Suppressor macrophage (primary cell): ENCODE data around the gene SLC24A3.

Experiments
- DNase-seq, 4 experiments: peaks; one replicate each; pipeline ENCODE4 v3.0.0-alpha.2; 2020 to 2022

Gene SLC24A3

DNA sequence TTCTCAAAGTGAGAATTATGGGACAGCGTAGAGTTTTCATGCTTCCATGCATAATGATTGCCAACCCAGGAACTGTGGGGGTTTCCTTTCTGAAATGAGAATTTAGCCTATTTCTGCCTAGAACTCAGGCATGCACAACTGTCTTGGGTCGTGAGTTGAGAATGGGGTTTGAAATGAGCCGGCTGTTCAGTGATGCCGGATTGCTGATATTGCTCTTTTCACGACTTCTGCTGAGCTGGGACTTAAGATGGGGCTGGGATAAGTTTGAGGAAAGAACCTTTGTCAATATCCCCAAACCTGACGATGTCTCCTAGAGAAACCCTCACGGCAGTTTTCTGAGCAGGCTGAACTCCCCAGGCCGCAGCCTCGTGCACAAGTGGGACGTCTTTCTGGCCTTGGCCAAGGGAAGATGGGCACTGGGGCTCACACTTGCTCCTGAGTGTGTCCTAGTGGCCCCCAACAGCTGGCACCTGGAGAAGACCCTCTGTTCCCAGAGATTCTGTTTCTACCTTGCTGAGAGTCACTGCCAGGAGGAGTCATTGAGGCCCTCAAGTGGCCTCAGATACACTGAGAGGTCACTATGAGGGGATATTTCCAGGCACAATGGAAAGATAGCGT is 511.5 kb downstream of the SLC24A3 start:
- no peak for DNase-seq

DNA sequence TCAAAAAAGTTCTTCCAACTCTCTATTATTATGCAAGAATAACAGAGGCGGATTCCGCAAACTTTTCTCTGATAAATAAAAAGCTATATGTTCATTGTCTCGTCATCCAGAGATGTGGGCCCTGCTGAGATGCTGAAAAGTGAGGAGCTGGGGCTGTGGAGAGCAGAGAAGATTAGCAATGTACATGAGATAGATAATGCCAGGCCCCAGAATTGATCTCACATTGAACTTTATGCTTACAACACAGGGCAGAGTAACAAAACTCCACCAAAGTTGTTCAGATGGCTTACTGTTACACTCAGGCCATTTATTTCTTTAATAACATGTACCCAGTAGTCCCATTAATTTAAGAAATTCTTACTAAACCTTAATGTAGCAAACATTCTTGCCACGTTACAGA is 512.9 kb downstream of the SLC24A3 start:
- no peak for DNase-seq

DNA sequence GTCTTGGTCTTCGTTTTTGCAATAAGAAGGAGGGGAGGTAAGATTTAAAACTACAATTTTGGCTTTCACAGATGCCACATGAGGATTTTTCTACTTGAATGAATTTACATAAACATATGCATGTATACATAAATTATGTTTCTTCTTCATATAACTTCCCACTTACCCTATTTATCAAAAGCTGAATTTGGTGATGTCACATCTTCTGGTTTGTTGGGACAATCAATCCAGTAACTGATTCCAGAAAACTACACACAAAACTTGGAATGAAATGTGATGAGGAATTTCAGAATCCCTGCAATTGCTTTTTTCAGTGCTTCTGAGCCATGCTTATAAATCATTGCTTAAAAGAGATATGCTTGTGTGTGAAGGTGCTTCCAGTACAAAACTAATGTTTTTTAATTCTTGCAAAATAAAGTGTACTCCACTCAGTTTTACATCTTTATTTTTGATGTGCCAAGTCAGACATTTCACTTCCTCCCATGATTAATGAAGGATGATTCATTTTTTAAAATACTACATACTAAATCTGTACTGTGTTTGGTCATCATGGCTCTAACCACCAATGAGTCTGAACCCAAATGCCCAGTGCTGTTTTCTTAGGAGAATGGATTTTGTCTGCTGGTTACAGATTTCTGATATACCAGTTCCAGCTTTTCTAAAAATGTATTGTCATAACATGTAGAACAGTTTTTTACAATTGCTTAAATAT is 513.5 kb downstream of the SLC24A3 start:
- peak; percentile 18 to 75 (median 51) for DNase-seq

- DNase-seq: no peak
Observed at GRCh38 chr20:19727251-19727847, 514.9 kb downstream of the SLC24A3 start.

GRCh38 chr20:19729672-19730071 is 517.2 kb downstream of the SLC24A3 start:
- no peak for DNase-seq

DNA sequence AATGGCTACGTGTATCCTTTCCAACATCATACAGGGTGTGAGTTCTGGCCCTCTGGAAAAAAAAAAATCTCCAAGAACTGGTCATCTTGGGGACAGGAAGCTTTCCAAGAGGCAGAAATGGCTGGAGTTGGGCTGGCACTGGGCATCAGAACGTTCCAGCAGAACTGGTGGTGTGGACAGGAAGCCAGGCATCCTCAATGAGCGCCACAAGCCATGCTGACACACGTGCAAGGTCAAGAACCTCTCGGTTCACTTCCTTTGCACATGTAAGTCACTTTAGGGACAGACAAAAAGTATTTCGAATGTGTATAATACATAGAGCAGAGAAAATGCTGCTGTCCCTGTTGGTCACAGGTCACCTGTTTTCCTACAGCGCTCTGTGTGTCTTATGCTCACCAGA is 518.3 kb downstream of the SLC24A3 start:
- DNase-seq: no peak

DNA sequence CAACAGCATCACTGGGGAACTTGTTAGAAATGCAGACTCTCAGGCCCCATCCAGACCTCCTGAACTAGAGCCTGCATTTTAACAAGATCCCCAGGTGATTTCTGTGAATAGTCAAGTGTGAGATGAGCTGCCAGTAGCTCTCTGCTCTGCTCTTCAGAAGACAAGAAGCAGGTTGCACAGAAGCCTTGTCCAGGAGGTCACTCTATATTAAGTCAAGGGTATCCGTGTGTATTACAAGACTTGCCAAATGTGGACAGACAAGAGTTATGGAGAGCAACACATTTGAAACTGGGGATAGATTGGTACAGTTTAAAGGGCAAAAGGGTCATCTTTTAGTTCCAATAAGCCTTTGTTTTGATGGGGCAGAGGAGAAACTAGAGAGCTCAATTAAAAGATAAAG is 522.4 kb downstream of the SLC24A3 start:
- no peak for DNase-seq

GRCh38 chr20:19735446-19735845 is 523.0 kb downstream of the SLC24A3 start:
- peak; percentile 84 to 92 (median 87) for DNase-seq

- peak; percentile 69 to 94 (median 81) for DNase-seq
Observed at GRCh38 chr20:19737025-19737424, 524.6 kb downstream of the SLC24A3 start.

GRCh38 chr20:19738951-19739350 is 526.5 kb downstream of the SLC24A3 start:
- DNase-seq: no peak

GRCh38 chr20:19739351-19739750 is 526.9 kb downstream of the SLC24A3 start:
- DNase-seq: no peak

DNA sequence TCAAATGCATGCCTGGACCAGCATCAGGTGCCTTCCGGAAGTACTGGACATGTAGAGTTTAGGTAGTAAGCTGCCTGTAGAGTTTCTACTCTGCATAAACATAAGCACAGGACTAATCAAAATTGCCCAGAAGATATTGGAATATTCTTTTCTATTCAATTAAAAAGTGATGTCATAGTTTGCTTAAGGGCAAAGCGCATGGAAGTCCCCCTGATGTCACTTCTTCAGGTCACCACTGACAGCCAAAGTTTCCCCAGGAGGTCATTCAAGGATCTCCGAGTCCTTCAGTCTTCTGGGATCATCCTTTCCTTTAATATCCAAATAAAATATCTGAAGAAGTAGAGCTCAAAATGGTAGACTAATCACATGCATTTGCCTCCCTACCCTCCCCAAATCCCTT is 528.1 kb downstream of the SLC24A3 start:
- no peak for DNase-seq

DNA sequence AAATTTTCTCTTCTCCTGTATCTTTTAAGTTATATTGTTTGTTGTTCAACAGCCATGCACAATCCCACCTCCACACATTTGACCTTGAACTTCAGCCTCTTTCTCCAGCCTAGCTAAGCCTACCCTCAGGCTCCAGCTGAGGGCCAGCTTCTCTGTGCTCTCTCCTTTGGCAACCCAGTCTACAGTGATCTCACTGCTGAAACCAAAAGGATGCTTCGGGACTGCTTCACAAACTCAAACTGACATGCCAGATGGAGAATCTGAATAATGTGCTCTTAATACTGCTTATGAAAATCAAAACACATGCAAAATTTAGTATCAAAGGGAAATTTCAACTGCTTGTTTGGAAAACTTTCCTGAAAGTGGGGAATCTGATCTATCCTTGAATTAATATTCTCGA is 529.5 kb downstream of the SLC24A3 start:
- no peak for DNase-seq

GRCh38 chr20:19742974-19743639 is 530.7 kb downstream of the SLC24A3 start:
- peak; percentile 73 to 86 (median 80) for DNase-seq

DNA sequence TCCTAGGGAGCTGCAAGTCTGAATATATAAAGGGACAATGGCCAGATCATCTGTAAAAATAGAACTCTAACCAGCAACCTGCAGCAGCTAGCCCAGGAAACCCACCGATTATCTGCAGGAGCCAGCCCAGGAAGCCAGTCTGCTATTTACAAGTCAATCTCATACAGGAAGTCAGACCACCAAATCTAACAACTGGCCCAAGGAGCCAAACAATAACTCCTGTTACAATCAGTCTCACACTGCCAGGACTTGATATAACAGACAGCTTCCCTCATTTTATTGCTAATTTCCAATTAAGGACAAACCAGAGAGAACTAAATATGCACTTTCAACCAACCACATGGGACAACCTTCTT is 531.2 kb downstream of the SLC24A3 start:
- DNase-seq: no peak

DNA sequence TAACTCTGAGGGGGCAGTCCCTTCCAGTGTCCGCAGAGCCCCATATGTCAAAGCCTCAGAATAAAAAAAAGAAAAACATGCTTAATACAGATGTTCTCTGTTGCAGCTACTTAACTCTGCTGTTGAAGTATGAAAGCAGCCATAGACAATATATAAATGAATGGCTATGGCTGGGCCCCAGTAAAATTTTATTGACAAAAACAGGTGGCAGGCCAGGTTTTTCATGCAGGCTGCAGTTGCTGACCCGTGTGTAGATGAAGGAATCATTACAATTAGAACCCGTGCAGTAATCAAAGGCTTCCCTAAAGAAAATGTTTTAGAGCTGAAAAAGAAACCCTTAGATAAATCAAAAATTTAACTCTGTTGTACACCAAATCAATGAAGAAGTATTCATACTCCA is 532.7 kb downstream of the SLC24A3 start:
- DNase-seq: no peak

DNA sequence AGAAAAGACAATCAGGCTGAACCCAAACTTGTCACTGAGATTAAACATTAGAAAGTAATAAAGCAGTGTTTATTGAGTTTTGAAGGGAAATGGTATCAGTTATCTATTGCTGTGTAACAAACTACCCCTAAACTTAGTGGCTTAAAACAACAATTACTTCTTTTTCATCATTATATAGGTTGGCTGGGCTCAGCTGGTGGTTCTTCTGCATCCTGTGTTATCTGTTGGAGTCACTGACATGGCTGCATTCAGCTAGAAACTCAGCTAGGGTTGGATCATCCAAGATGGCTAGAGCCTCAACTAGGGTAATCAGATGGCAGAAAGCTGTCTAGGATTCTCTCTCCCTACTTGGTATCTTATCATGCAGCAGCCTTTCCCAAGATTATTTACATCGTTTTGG is 533.1 kb downstream of the SLC24A3 start:
- no peak for DNase-seq

DNA sequence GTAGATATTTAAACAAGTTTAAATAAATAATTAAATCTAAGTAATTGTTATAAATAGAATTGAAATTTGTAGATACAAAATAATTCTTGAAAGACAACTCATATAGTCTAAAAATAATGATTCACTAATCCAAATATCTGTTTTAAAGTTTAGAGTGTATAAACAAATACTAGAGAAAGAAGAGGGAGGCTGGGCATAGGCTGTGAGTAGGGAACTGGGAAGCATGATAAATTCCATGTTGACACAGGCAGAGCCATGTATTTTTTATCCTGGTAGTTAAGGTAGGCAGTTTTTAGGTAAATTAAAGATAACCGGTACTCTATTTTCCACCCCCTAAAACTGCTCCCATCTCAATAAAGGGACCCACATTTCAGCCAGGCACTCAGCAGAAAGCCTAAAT is 534.0 kb downstream of the SLC24A3 start:
- no peak for DNase-seq

DNA sequence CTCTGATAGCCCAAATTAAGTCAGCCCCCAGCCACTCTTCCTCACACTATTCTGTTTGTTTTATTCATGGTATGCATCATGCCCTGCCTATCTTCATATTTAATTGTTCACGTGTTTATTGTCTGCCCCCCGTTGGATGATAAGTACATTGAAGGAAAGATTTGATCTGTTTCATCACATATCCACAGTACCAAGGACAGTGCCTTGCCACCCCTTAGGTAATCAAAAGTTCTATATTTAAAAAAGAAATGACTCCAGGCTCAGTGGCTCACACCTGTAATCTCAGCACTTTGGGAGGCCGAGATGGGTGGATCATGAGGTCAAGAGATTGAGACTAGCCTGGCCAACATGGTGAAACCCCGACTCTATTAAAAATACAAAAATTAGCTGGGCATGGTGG is 535.5 kb downstream of the SLC24A3 start:
- no peak for DNase-seq

DNA sequence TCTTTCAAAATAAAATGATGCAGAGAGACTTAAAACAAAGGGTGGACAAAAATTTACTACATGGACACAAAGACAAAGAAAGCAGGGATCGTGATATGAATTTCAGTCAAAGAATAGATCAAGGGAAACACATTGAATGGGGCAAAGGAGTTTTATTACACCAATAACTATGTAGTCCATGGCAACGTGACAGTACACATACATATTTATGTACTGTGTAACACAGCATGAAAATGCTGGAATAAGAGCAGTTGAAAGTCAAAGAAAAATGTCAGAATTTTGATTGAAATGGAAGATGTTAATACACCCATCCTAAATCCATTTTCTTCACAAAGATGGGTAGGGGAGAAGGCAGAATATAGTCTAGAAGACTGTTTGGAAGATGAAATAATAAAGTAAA is 536.2 kb downstream of the SLC24A3 start:
- no peak for DNase-seq

GRCh38 chr20:19749618-19750071 is 537.2 kb downstream of the SLC24A3 start:
- no peak for DNase-seq

DNA sequence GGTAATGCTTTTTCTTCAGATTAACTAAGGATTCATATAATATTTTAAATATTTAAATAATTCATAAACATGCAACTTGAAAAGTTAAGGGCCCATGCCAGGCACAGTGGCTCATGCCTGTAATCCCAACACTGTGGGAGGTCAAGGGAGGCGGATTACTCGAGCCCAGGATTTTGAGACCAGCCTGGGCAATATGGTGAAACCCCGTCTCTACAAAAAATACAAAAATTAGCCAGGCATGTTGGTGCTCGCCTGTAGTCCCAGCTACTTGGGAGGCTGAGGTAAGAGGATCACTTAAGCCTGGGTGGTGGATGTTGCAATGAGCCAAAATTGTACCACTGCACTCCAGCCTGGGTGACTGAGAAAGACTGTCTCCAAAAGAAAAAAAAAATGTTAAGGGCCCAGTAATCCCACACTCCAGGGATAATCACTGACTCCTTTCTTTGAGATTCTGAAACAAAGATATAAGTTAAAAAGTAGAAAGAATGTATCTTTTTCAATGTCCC is 537.7 kb downstream of the SLC24A3 start:
- DNase-seq: no peak

DNA sequence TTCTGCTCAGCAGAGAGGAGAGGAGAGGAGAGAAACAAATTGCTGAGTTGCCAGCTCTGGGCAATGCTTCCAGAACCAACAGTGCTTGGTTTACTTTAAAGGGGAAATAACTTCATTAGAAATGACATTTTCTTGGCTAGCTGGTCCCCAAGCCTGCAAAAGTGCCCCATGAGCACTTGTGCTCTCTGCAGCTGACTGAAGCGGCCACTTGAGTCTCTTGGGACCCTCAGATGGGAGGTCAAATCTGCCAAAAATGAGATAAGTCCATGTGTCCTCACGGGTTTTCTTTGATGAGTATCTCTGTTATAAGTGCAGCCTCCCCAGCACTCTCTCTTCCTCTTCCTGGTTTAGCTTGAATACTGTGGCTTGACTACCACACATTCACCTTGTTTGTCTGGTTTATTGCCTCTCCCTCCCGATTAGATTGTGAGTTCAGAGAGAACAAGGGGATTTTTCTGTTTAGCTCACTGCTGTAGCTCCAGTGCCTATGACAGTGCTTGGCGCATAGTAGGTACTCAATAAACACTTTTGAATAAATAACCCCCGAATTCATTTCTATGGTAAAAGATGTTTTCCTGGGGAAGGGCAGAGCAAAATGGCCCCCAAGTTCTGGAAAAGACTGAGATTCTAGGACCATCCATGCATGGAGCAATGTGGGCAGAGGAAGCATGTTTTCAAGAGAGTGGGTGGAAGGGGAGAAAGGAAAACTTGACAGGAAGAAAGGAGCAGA is 538.6 kb downstream of the SLC24A3 start:
- DNase-seq: peak; percentile 31 to 54 (median 41)
